RPMI8226 (cell line): ENCODE data around the gene MEG3.

Source experiments
- DNase-seq: peaks from one replicate; pipeline ENCODE4 v3.0.0-alpha.2; 2015

The MEG3 gene

DNA sequence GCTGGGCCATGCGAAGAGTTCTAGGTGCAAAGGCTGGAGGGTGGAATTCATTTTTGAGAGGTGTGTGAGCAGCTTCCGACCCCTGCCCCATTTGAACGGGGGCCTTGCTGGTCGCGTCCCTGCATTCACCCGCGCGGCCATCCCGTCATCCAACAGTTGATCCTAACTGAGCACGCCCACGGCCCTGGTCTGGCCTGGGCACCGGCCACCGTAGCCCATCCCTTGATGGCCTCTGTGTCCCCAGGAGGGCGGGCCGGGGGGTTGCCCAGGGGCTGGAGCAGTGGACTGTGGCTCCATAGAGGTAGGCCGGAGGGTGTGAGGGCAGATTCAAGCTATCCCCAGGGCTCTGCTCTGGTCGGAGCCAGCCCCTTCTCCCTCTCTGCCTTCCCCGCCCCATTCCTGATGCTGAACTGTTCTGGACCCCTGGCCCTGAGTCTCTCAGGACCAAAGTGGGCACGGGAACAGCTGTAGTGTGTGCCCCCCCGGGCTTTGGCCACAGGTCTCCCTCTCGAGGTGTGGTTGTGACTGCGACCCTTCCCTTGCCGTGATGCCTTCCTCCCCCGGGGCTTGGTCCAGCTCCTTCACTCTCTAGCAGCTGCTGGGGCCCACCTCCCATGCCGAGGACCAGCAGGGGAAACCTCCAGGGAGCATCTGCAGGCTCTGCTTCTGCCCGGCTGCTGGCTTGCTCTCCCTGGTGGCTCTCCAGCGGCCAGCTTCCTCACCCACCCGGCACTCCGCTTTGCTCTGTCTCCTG, 9.1 kb downstream of the MEG3 start:
- DNase-seq: no peak

- no peak for DNase-seq
Observed at GRCh38 chr14:100835548-100836310, 9.8 kb downstream of the MEG3 start.

DNA sequence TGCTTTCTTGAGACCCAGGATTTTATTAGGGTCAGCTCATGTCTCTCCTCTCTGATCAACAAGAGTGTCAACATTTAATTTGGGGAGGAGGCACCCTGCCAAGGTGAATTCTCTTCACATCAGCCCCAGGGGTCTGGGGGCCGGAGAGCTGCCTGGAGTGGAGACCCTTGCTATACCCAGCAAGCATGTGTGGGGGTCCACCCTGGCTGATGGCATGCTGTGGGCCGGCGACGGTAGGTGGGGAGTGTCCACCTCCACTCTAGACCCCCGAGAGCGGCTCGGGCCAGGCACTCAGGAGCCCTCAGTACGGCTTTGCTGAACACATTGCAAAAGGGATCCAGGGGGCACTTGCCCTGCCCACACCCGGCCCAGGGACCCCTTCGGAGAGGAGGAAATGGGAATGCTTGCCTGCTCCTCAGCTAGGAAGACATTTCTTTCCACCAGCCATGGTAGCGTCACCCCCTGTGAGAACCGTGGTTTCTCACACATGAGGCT, 10.4 kb downstream of the MEG3 start:
- DNase-seq: no peak

- DNase-seq: no peak
Observed at GRCh38 chr14:100836941-100837804, 11.3 kb downstream of the MEG3 start.

DNA sequence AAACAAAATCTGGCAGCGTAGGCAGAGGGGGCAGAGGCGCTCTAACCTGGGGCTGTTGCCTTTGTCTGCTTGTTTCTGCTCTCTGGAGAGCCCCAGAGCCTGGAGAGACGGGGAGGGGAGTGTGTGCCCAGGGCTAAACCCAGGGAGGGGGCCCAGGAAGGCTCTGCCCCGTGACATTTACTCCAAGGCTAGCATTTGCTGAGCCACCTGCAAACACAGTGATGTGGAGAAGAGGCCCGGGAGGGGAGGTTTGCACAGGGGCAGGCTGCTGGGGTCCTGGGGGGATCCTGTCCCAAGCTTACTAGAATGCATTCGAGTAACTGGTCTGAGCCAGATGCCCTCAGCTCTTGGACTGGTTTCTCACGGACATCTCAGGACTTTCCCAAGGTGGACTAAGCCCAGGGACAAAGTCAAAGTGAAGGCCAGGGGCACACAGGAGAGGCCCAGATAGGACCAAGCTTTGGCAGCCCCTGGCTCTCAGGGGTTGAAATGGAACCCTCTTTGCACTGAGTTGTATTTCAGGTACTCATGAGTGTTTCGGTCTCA, 12.0 kb downstream of the MEG3 start:
- no peak for DNase-seq

- DNase-seq: no peak
Observed at GRCh38 chr14:100838493-100839314, 12.8 kb downstream of the MEG3 start.

GRCh38 chr14:100839315-100839585, 13.3 kb downstream of the MEG3 start:
- no peak for DNase-seq

DNA sequence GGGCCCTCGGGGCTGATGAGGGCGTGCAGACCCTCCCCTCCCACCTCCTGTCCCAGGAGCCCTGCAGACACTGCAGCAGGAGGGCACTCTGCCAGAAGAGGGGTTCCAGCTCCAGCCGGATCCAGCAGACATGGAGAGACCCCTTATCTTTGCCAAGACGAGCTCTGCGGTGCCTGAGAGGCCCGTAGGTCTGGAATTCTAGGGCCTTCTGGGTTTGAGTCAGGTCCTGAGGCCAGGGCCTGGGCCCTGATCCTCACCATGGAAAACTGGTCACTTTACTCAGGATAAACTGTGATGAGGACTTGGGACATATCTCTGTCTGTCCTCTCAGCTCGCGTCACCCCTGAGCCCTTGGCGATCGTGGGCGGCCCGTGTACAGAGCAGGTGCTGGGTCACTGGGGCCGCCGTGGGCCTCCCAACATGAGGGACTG, 13.8 kb downstream of the MEG3 start:
- DNase-seq: no peak

GRCh38 chr14:100840286-100841065, 14.6 kb downstream of the MEG3 start:
- no peak for DNase-seq

DNA sequence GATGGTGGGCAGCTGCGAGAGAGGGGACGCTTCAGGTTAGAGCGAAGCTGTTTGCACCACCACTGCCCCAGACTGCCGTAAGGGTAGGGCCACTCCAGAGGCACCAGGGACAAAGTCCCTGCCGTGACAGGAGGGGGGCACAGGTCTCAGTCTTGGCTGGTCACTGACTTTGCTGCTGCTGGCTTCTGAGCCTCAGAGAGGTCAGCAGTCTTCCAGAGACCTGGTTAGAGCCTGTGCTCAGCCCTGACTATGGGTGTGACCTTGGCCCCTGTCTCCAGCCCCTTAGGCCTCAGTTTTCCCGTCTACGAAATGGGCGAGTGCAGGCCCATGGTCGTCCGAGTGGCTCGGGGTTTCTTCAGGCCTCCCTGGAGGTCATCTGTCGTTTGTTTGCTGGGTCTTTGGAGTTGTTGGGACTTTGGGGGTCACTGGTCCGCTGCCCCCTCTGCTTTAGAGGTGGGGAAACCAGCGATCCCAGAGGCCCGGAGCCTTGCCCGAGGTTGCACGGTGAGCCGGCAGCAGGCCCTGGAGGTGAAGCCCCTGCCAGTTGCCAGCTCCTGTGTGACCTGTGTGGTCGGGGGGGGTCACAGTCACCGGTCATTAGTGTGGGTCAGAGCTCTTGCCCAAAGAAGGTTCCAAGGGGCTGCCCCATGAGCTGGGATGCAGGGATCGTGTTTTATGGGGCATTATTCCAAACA, 15.3 kb downstream of the MEG3 start:
- DNase-seq: no peak

DNA sequence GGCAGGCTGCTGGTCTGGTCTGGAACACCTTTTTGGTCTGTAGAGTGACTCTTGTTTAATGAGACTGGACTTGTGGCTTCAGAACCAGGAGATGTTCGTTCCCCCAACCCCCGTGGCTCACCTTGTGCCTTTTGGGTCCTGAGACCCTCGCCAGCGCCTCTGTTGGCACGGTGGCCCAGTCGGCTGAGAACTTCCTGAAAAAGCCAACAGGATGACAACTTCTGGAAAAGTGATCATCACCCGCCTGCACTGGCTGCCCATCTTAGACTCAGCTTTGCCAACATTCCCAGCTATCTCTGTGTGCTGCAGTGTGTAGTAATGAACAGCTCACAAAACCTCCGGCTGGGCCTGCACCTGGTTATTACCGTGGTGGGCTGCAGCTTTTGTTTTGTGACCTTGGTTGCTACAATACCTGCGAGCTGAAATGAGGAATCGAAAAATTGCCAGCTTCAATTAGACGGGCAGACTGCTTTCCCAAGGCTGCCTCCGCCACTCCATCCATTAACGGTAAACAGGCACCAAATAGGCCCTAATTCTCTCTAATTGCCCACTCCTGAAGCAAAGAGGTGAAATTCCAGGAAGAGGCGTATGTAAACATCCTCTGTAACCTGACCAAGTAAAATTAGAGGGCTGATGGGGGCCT, 16.0 kb downstream of the MEG3 start:
- DNase-seq: no peak

GRCh38 chr14:100842799-100843198, 16.9 kb downstream of the MEG3 start:
- DNase-seq: no peak

DNA sequence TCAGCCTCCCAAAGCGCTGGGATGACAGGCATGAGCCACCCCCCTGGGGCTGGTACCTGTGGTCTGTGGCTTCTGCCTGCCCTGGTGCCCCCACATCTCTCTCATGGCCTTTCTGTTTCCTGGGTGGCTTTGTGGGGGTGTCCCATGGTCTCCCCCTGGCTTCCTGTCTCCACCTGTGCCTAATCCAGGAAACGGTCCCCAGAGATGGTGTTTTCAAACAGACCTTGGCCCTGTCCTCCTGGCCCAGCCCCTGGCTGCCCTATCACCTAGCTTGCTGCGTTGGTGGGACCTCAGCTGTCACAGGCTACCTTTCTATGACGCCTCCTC, 18.1 kb downstream of the MEG3 start:
- DNase-seq: no peak

- DNase-seq: no peak
Observed at GRCh38 chr14:100844421-100844820, 18.5 kb downstream of the MEG3 start.

GRCh38 chr14:100844846-100845245, 18.9 kb downstream of the MEG3 start:
- DNase-seq: no peak

GRCh38 chr14:100845341-100845740, 19.4 kb downstream of the MEG3 start:
- no peak for DNase-seq

DNA sequence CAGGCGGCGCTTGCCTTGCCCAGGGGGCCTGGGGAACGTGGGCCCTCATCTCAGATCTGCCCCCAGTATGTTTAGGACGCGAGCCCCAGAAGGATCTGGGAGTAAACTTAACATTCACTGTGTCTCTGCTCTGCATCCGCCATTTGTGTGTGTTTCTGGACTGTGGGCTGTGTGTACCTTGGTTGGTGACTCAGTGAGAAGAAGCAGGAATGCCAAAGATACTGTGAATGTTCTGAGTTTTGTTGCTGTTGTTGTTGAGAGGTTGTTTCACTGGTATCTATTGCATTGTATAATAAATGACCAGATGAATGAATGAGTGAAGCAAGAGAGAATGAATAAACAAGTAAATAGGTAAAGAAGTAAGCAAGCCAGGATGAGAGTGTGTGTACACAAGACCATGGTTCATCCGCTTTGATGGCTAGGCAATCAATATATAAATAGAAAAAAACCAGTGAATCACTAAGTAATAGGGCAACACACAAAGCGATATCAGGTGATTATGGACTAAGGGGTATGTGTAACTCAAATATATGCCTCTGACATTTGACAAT, 20.5 kb downstream of the MEG3 start:
- DNase-seq: no peak

DNA sequence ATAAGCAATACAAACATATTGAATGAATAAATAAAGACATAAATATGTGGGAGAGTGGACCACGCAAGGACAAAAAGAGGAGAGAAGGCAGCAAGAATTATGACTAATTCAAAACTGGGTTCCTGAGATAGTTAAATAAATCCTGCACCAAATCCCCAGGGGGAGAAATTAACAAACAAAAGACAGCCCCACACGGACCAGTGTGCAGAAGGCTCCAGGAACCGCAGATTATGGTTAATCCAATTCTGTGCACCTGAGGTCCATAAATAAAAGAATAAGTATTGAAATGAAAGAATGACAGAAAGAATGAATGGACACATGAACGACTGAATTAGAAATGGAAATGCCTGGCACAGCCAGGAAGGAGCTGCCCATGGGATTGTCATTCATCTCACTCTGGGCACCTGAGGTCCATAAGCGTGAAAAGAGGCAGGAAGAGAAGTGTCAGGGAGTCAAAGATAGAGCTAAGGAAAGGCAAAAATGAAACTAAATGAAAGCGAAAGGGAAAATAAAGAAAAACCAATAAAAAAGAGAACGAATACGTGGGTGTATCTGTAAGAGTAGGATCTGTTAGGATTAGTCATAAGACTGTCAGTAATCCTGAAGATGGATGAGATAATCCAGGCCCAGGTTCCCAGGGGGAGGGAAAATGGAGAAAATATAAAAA, 23.3 kb downstream of the MEG3 start:
- no peak for DNase-seq

DNA sequence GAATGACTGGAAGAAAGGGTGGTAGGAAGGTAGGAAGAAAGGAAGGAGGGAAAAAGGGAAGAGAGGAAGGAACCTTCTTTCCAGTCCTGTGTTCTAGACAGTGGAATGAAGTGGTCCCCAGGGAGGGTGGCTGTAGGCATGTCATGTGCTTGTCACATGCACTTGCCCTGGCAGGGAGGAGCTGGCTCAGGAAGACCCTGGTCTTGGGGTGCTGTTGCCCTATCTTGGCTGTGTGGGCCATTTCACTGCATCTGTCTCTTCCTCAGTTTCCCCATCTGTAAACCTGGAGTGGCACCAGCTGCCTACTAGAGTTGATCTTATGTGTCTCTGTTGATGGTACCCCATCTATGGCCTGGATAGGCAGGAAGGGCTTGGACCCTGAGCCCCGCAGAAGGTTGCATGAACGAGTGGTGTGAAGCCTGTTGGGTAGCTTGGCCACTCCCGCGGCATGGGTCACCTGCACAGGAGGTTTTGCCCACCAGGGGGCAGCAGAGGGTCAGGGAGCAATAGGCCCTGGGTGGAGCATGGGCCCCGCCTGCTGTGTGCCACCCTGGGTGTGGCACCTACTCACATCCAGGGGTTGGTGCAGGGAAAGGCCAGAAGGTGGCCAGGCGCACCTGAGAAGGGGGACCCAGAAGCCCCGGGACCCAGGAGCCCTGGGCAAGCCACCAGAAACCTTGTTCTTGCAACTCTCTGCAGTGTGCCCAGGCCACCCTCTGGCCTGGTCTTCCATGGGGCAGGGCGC, 25.1 kb downstream of the MEG3 start:
- peak; percentile 79 for DNase-seq
